HL-60 (cell line): ENCODE data around the gene EFR3B.

Experiments used
- POLR2AphosphoS5 ChIP-seq: IDR thresholded peaks from 2 replicates; pipeline ENCODE4 v1.6.1; 2012; ENCODE audit warnings: low read depth
- REST ChIP-seq: IDR thresholded peaks from 2 replicates; pipeline ENCODE4 v1.6.1; 2012; ENCODE audit warnings: low read depth; ENCODE audit not compliant: insufficient replicate concordance
- TF ChIP-seq, protein P1 (sequence below): IDR thresholded peaks from one replicate; pipeline ENCODE4 v1.5.1; 2011; ENCODE audit warnings: low read length, control low read depth, inconsistent platforms; ENCODE audit not compliant: insufficient read depth

DNA sequence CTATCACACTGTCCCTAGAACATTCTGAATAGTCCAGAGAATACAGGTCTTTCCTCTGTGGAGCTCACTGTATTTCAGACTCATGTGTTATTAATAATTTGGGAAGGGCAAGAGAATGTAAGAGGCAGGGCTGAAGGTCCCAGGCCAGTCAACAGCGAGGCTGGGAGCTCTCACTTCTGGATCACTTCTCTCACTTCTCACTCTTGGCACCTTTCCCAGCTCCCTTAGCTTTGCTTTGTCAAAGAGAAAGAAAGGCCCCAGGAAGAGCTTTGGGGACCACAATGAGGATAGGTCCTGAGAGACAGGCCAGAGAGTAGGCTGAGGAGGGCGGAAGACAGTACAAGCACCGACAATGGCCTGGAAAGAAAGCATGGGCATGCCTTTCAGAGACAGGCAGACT lies 11.2 kb downstream of the EFR3B start:
- TF ChIP-seq, protein P1, sequence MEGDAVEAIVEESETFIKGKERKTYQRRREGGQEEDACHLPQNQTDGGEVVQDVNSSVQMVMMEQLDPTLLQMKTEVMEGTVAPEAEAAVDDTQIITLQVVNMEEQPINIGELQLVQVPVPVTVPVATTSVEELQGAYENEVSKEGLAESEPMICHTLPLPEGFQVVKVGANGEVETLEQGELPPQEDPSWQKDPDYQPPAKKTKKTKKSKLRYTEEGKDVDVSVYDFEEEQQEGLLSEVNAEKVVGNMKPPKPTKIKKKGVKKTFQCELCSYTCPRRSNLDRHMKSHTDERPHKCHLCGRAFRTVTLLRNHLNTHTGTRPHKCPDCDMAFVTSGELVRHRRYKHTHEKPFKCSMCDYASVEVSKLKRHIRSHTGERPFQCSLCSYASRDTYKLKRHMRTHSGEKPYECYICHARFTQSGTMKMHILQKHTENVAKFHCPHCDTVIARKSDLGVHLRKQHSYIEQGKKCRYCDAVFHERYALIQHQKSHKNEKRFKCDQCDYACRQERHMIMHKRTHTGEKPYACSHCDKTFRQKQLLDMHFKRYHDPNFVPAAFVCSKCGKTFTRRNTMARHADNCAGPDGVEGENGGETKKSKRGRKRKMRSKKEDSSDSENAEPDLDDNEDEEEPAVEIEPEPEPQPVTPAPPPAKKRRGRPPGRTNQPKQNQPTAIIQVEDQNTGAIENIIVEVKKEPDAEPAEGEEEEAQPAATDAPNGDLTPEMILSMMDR: no peak
- TF ChIP-seq REST (no peak), POLR2AphosphoS5 (no peak)
